HCT116 (cell line): Measurements from ENCODE around the gene PODNL1. TPM values are rescaled to one million over a fixed set of nuclear protein-coding genes. Genes with fewer than 3 reads are reported as not detected.

ENCODE experiments used
- ATAC-seq: fragments of 200-7000 bp; cut with Tn5 transposase; 2 replicates; pipeline ENCODE4 v1.9.1; 2020; ENCODE audit warnings: mild to moderate bottlenecking, moderate library complexity
- BruUV-seq: library from RNA; stranded (reverse); fragments of 400-500 nt; replicated peaks from 2 replicates; lab custom pipeline; 2021; lab: Mats Ljungman, UMichigan
- CTCF ChIA-PET: fragments of 300-600 bp; sonication (Branson Sonifier 250); formaldehyde crosslinking; loops from one replicate; lab custom pipeline; 2021; ENCODE audit warnings: antibody characterized with exemption; lab: Charles Lee
- POLR2A ChIA-PET: fragments of 300-600, 350-600 bp; sonication (Branson Sonifier 250); formaldehyde crosslinking; loops from one replicate; lab custom pipeline; 2021; ENCODE audit warnings: antibody characterized with exemption; lab: Charles Lee
- RAD21 ChIA-PET, 2 experiments: fragments of 300-600 bp; sonication (Branson Sonifier 250); formaldehyde crosslinking; loops; one replicate each; lab custom pipeline; 2023; ENCODE audit warnings: low total read pairs in 2 of 2; ENCODE audit not compliant: uncharacterized antibody in 2 of 2, unreplicated experiment in 2 of 2, low non-redundant PET in 1 of 2; lab: Charles Lee
- DNase-seq: peaks from one replicate; pipeline ENCODE4 v3.0.0-alpha.2; 2010; ENCODE audit warnings: low read depth, low spot score
- H2AFZ ChIP-seq: fragments of 200-600 bp; shearing (Covaris generic), sonication (generic); 2 replicates; pipeline ENCODE4 v1.6.1; 2017; ENCODE audit warnings: low read depth, mixed run types, mixed read lengths, antibody characterized with exemption, low read length; ENCODE audit not compliant: poor library complexity, severe bottlenecking
- H3K27ac ChIP-seq: 2 replicates; pipeline ENCODE4 v1.5.1; 2012; ENCODE audit warnings: low read depth, low read length
- H3K27me3 ChIP-seq: fragments of 200-600 bp; sonication (generic); 2 replicates; pipeline ENCODE4 v1.6.1; 2016; ENCODE audit warnings: mixed run types, low read length, mixed read lengths; ENCODE audit not compliant: insufficient read depth
- H3K36me3 ChIP-seq, 2 experiments: fragments of 200-500 bp in 1 of 2; fragments of 200-600 bp in 1 of 2; sonication (Bioruptor generic) in 1 of 2; sonication (generic) in 1 of 2; 2 replicates each; pipeline versions ENCODE4 v1.5.1 to v1.6.1; 2014 to 2016; ENCODE audit warnings: low read length in 2 of 2, inconsistent platforms in 1 of 2, mixed read lengths in 1 of 2, mixed run types in 1 of 2; ENCODE audit not compliant: insufficient read depth in 2 of 2, control insufficient read depth in 1 of 2
- H3K4me1 ChIP-seq, 2 experiments: fragments of 200-600 bp in 1 of 2; sonication (generic) in 1 of 2; 2 replicates each; pipeline versions ENCODE4 v1.5.1 to v1.6.1; 2012 to 2017; ENCODE audit warnings: low read length in 2 of 2, inconsistent platforms in 1 of 2, mild to moderate bottlenecking in 1 of 2, mixed read lengths in 1 of 2, mixed run types in 1 of 2, moderate library complexity in 1 of 2; ENCODE audit not compliant: insufficient read depth in 2 of 2, control insufficient read depth in 1 of 2
- H3K4me2 ChIP-seq: fragments of 200-600 bp; sonication (generic); 2 replicates; pipeline ENCODE4 v1.6.1; 2017; ENCODE audit warnings: mixed run types, low read length, mixed read lengths
- H3K4me3 ChIP-seq, 2 experiments: fragments of 200-600 bp in 1 of 2; sonication (generic) in 1 of 2; replicated peaks in 1 of 2; 2 replicates each; pipeline ENCODE4 v1.5.1; 2011 to 2016; ENCODE audit warnings: low read length in 2 of 2, control low read depth in 1 of 2, low read depth in 1 of 2, mild to moderate bottlenecking in 1 of 2, mixed read lengths in 1 of 2, mixed run types in 1 of 2
- H3K79me2 ChIP-seq: fragments of 200-600 bp; sonication (generic); 2 replicates; pipeline ENCODE4 v1.6.1; 2017; ENCODE audit warnings: mild to moderate bottlenecking, mixed run types, low read length, moderate library complexity, mixed read lengths; ENCODE audit not compliant: insufficient read depth
- H3K9ac ChIP-seq: fragments of 200-600 bp; sonication (generic); 2 replicates; pipeline ENCODE4 v1.6.1; 2016; ENCODE audit warnings: low read length, mixed read lengths
- H3K9me2 ChIP-seq: fragments of 200-600 bp; sonication (generic), shearing (Covaris generic); 2 replicates; pipeline ENCODE4 v1.6.1; 2017; ENCODE audit warnings: mixed run types, mild to moderate bottlenecking, moderate library complexity; ENCODE audit not compliant: insufficient read depth
- H3K9me3 ChIP-seq, 2 experiments: fragments of 200-500 bp in 1 of 2; fragments of 200-600 bp in 1 of 2; sonication (Bioruptor generic) in 1 of 2; sonication (generic) in 1 of 2; 2 replicates each; pipeline ENCODE4 v1.6.1; 2014 to 2017; ENCODE audit warnings: low read length in 2 of 2, mixed read lengths in 2 of 2, inconsistent platforms in 1 of 2, low read depth in 1 of 2, mild to moderate bottlenecking in 1 of 2, mixed run types in 1 of 2, moderate library complexity in 1 of 2; ENCODE audit not compliant: control insufficient read depth in 1 of 2, insufficient read depth in 1 of 2
- H4K20me1 ChIP-seq: fragments of 200-600 bp; sonication (generic), shearing (Covaris generic); 2 replicates; pipeline ENCODE4 v1.6.1; 2017; ENCODE audit warnings: mixed run types, mild to moderate bottlenecking, moderate library complexity; ENCODE audit not compliant: insufficient read depth
- CBX3 ChIP-seq: IDR thresholded peaks from 2 replicates; pipeline ENCODE4 v1.6.1; 2012; ENCODE audit warnings: low read depth
- CEBPB ChIP-seq: IDR thresholded peaks from 2 replicates; pipeline ENCODE4 v1.6.1; 2012; ENCODE audit warnings: low read depth
- EGR1 ChIP-seq: IDR thresholded peaks from 2 replicates; pipeline ENCODE4 v1.6.1; 2012; ENCODE audit warnings: low read depth
- ELF1 ChIP-seq: IDR thresholded peaks from 2 replicates; pipeline ENCODE4 v1.6.1; 2012; ENCODE audit warnings: low read depth, borderline replicate concordance
- FOSL1 ChIP-seq: IDR thresholded peaks from 2 replicates; pipeline ENCODE4 v1.6.1; 2012; ENCODE audit warnings: low read depth
- POLR2AphosphoS5 ChIP-seq: IDR thresholded peaks from 2 replicates; pipeline ENCODE4 v1.6.1; 2011; ENCODE audit warnings: mild to moderate bottlenecking, low read depth, low read length, moderate library complexity
- RAD21 ChIP-seq: IDR thresholded peaks from 2 replicates; pipeline ENCODE4 v1.6.1; 2012; ENCODE audit warnings: low read depth, mild to moderate bottlenecking
- SIN3A ChIP-seq: IDR thresholded peaks from 2 replicates; pipeline ENCODE4 v1.6.1; 2012; ENCODE audit warnings: low read depth
- TCF7L2 ChIP-seq: IDR thresholded peaks from 2 replicates; pipeline ENCODE4 v1.7.0; 2011; ENCODE audit warnings: borderline replicate concordance, inconsistent platforms; ENCODE audit not compliant: insufficient read depth, insufficient read length; ENCODE audit errors: extremely low read depth
- YY1 ChIP-seq: IDR thresholded peaks from 2 replicates; pipeline ENCODE4 v1.6.1; 2011; ENCODE audit warnings: low read length, low read depth, moderate library complexity, mild to moderate bottlenecking; ENCODE audit not compliant: insufficient replicate concordance; ENCODE audit errors: extremely low read depth
- intact Hi-C: fragments of 100-400 bp; cut with micrococcal nuclease; formaldehyde crosslinking; loops from 2 replicates; pipeline ENCODE4 v1.10.0; 2022
- total RNA-seq: library from RNA; stranded (reverse); gene quantifications from one replicate; pipeline ENCODE4 v1.2.1, GENCODE V29; 2021; ENCODE audit not compliant: unreplicated experiment
- TF ChIP-seq, protein P1 (sequence below), 3 experiments: fragments of 200-600 bp in 1 of 3; sonication (generic) in 1 of 3; IDR thresholded peaks in 2 of 3; conservative IDR thresholded peaks in 1 of 3; 2 replicates each; pipeline ENCODE4 v1.5.1; 2012 to 2017; ENCODE audit warnings: low read depth in 2 of 3, low read length in 2 of 3, antibody characterized with exemption in 1 of 3, borderline replicate concordance in 1 of 3, control low read depth in 1 of 3, mild to moderate bottlenecking in 1 of 3, mixed read lengths in 1 of 3, mixed run types in 1 of 3, moderate library complexity in 1 of 3; ENCODE audit not compliant: insufficient read depth in 1 of 3
- TF ChIP-seq, protein P2 (sequence below): IDR thresholded peaks from 2 replicates; pipeline ENCODE4 v1.6.1; 2012; ENCODE audit warnings: low read depth
- TF ChIP-seq, protein P3 (sequence below): IDR thresholded peaks from 2 replicates; pipeline ENCODE4 v1.6.1; 2012

Gene PODNL1
- total RNA-seq, 1 experiment from 2014 or later: 0.71 TPM

DNA sequence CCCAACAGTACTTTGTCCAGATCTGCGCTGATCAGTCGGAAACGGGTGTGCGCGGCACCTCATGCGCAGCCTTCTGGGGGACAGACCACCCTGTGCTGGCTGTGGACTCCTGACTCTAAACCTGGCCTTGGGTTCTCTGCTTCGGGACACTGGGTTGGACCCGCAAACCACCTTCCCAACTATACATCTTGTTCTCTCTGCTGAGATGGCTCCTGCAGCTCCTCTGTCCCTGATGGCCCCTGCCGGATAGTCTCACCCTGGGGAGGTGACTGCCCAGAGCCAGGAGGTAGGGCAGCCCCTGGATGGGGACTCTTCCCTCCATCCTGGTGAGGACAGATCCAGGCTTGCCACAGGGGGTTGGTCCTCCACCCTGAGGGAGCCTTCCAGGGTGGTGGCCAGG is 44.6 kb upstream of the PODNL1 start:
- Histone ChIP-seq H3K36me3 (no peaks in the 10 kb centered on the region; a peak in 1 of 4 replicates), H3K4me1 (peaks cover 8 to 12% of the 10 kb centered on the region in 2 experiments; a peak in 3 of 4 replicates), H3K9me2 (no peaks in the 10 kb centered on the region), H3K79me2 (no peaks in the 10 kb centered on the region), H3K27ac (no peak overlapping the region), H4K20me1 (no peaks in the 10 kb centered on the region), H3K4me2 (no peak overlapping the region), H2AFZ (no peak overlapping the region), H3K9me3 (no peaks in the 10 kb centered on the region), H3K9ac (no peak overlapping the region), H3K4me3 (no peak overlapping the region), H3K27me3 (no peaks in the 10 kb centered on the region)
- CTCF ChIA-PET: no interaction called here
- TF ChIP-seq POLR2AphosphoS5 (no peak), FOSL1 (no peak), SIN3A (no peak), ELF1 (no peak), RAD21 (no peak), TCF7L2 (no peak), CEBPB (no peak), EGR1 (no peak), YY1 (no peak), CBX3 (no peak)
- TF ChIP-seq, protein P1, sequence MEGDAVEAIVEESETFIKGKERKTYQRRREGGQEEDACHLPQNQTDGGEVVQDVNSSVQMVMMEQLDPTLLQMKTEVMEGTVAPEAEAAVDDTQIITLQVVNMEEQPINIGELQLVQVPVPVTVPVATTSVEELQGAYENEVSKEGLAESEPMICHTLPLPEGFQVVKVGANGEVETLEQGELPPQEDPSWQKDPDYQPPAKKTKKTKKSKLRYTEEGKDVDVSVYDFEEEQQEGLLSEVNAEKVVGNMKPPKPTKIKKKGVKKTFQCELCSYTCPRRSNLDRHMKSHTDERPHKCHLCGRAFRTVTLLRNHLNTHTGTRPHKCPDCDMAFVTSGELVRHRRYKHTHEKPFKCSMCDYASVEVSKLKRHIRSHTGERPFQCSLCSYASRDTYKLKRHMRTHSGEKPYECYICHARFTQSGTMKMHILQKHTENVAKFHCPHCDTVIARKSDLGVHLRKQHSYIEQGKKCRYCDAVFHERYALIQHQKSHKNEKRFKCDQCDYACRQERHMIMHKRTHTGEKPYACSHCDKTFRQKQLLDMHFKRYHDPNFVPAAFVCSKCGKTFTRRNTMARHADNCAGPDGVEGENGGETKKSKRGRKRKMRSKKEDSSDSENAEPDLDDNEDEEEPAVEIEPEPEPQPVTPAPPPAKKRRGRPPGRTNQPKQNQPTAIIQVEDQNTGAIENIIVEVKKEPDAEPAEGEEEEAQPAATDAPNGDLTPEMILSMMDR (IDR thresholded peaks at IDR 0.05 in 2 of 3, conservative IDR thresholded peaks at IDR 0.05 in 1 of 3; ENCODE audit: borderline replicate concordance in 1 of 3, insufficient read depth in 1 of 3, low read depth in 2 of 3, low read length in 2 of 3): no peak
- TF ChIP-seq, protein P2, sequence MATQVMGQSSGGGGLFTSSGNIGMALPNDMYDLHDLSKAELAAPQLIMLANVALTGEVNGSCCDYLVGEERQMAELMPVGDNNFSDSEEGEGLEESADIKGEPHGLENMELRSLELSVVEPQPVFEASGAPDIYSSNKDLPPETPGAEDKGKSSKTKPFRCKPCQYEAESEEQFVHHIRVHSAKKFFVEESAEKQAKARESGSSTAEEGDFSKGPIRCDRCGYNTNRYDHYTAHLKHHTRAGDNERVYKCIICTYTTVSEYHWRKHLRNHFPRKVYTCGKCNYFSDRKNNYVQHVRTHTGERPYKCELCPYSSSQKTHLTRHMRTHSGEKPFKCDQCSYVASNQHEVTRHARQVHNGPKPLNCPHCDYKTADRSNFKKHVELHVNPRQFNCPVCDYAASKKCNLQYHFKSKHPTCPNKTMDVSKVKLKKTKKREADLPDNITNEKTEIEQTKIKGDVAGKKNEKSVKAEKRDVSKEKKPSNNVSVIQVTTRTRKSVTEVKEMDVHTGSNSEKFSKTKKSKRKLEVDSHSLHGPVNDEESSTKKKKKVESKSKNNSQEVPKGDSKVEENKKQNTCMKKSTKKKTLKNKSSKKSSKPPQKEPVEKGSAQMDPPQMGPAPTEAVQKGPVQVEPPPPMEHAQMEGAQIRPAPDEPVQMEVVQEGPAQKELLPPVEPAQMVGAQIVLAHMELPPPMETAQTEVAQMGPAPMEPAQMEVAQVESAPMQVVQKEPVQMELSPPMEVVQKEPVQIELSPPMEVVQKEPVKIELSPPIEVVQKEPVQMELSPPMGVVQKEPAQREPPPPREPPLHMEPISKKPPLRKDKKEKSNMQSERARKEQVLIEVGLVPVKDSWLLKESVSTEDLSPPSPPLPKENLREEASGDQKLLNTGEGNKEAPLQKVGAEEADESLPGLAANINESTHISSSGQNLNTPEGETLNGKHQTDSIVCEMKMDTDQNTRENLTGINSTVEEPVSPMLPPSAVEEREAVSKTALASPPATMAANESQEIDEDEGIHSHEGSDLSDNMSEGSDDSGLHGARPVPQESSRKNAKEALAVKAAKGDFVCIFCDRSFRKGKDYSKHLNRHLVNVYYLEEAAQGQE: no peak
- TF ChIP-seq, protein P3, sequence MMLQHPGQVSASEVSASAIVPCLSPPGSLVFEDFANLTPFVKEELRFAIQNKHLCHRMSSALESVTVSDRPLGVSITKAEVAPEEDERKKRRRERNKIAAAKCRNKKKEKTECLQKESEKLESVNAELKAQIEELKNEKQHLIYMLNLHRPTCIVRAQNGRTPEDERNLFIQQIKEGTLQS: no peak
- intact Hi-C loops: no loop called here
- ATAC-seq (no peak), DNase-seq (no peak)
- POLR2A ChIA-PET: no interaction called here
- RAD21 ChIA-PET: no interaction called here
- no TSS peak for BruUV-seq
